WTC11 (cell line): ENCODE data around the gene CARD11. TPM values are rescaled to one million over a fixed set of nuclear protein-coding genes. Genes with fewer than 3 reads are reported as not detected.

Experiments
- ATAC-seq: fragments of 200-7000 bp; cut with Tn5 transposase; 2 replicates; pipeline ENCODE4 v1.10.0; 2021; ENCODE audit warnings: mild to moderate bottlenecking, moderate library complexity
- CTCF ChIA-PET: fragments of 300-600 bp; sonication (Branson Sonifier 250); formaldehyde crosslinking; loops from one replicate; lab custom pipeline; 2021; ENCODE audit warnings: antibody characterized with exemption; lab: Charles Lee
- POLR2A ChIA-PET: fragments of 350-600 bp; sonication (Branson Sonifier 250); formaldehyde crosslinking; loops from one replicate; lab custom pipeline; 2021; ENCODE audit warnings: antibody characterized with exemption; lab: Charles Lee
- DNase-seq: peaks from one replicate; pipeline ENCODE4 v3.0.0; 2021; ENCODE audit warnings: low spot score
- H3K27ac Mint-ChIP-seq: 2 replicates; pipeline ENCODE4 v1.8.0; 2021; ENCODE audit warnings: mixed read lengths
- H3K27me3 Mint-ChIP-seq: 2 replicates; pipeline ENCODE4 v1.8.0; 2021; ENCODE audit warnings: low read depth, mild to moderate bottlenecking, moderate library complexity, mixed read lengths
- H3K36me3 Mint-ChIP-seq: 2 replicates; pipeline ENCODE4 v1.8.0; 2021; ENCODE audit warnings: mixed read lengths
- H3K4me1 Mint-ChIP-seq: 2 replicates; pipeline ENCODE4 v1.8.0; 2022; ENCODE audit warnings: mixed read lengths
- H3K4me3 Mint-ChIP-seq: 2 replicates; pipeline ENCODE4 v1.8.0; 2021; ENCODE audit warnings: mild to moderate bottlenecking, moderate library complexity, mixed read lengths
- H3K9me3 Mint-ChIP-seq: 2 replicates; pipeline ENCODE4 v1.8.0; 2021; ENCODE audit warnings: mixed read lengths
- ATF2 ChIP-seq: sonication (generic); formaldehyde crosslinking; IDR thresholded peaks from 2 replicates; pipeline ENCODE4 v1.8.1; 2022; ENCODE audit warnings: low read depth, missing genetic modification reagents, borderline replicate concordance
- CDX4 ChIP-seq: fragments of 250-450 bp; sonication (Bioruptor Pico); IDR thresholded peaks from 2 replicates; pipeline ENCODE4 v1.9.0; 2021; ENCODE audit warnings: moderate library complexity, mild to moderate bottlenecking, inconsistent platforms, borderline replicate concordance
- CREM ChIP-seq: sonication (generic); formaldehyde crosslinking; IDR thresholded peaks from 2 replicates; pipeline ENCODE4 v1.8.1; 2022; ENCODE audit warnings: mild to moderate bottlenecking, missing genetic modification reagents, moderate library complexity
- CTCF ChIP-seq: fragments of 200-600 bp; IDR thresholded peaks from 2 replicates; pipeline ENCODE4 v1.8.0; 2022; ENCODE audit warnings: antibody characterized with exemption
- ESRRA ChIP-seq: sonication (generic); formaldehyde crosslinking; IDR thresholded peaks from 2 replicates; pipeline ENCODE4 v1.8.1; 2022; ENCODE audit warnings: mild to moderate bottlenecking, missing genetic modification reagents, borderline replicate concordance
- FOXJ3 ChIP-seq: sonication (generic); formaldehyde crosslinking; IDR thresholded peaks from 2 replicates; pipeline ENCODE4 v1.9.0; 2021; ENCODE audit warnings: missing genetic modification reagents, mild to moderate bottlenecking, borderline replicate concordance
- GRHL2 ChIP-seq: fragments of 250-450 bp; sonication (Bioruptor Pico); IDR thresholded peaks from 2 replicates; pipeline ENCODE4 v1.8.0; 2022; ENCODE audit warnings: mild to moderate bottlenecking, moderate library complexity; ENCODE audit not compliant: insufficient replicate concordance, severe bottlenecking
- HMGA2 ChIP-seq: fragments of 250-450 bp; sonication (Bioruptor Pico); IDR thresholded peaks from 2 replicates; pipeline ENCODE4 v1.4.0; 2021; ENCODE audit warnings: mild to moderate bottlenecking, moderate library complexity
- KAT7 ChIP-seq: sonication (generic); formaldehyde crosslinking; IDR thresholded peaks from 2 replicates; pipeline ENCODE4 v1.8.1; 2023; ENCODE audit warnings: missing genetic modification reagents, mild to moderate bottlenecking, borderline replicate concordance
- MLX ChIP-seq: sonication (generic); formaldehyde crosslinking; IDR thresholded peaks from 2 replicates; pipeline ENCODE4 v1.8.1; 2023; ENCODE audit warnings: mild to moderate bottlenecking, missing genetic modification reagents, moderate library complexity
- NFE2L1 ChIP-seq: sonication (generic); formaldehyde crosslinking; IDR thresholded peaks from 2 replicates; pipeline ENCODE4 v1.8.1; 2023; ENCODE audit warnings: missing genetic modification reagents
- SMAD3 ChIP-seq: sonication (generic); formaldehyde crosslinking; IDR thresholded peaks from 2 replicates; pipeline ENCODE4 v1.8.0; 2022; ENCODE audit warnings: missing genetic modification reagents, mild to moderate bottlenecking, borderline replicate concordance
- SMAD4 ChIP-seq: sonication (generic); formaldehyde crosslinking; IDR thresholded peaks from 2 replicates; pipeline ENCODE4 v1.8.0; 2022; ENCODE audit warnings: mild to moderate bottlenecking, missing genetic modification reagents
- SOX15 ChIP-seq: fragments of 250-450 bp; sonication (Bioruptor Pico); IDR thresholded peaks from 2 replicates; pipeline ENCODE4 v1.9.0; 2021; ENCODE audit warnings: mild to moderate bottlenecking
- STAT6 ChIP-seq: sonication (generic); formaldehyde crosslinking; conservative IDR thresholded peaks from 2 replicates; pipeline ENCODE4 v1.8.1; 2023; ENCODE audit warnings: mild to moderate bottlenecking, low read depth, missing genetic modification reagents, moderate library complexity
- ZNF121 ChIP-seq: sonication (generic); formaldehyde crosslinking; IDR thresholded peaks from 2 replicates; pipeline ENCODE4 v1.8.0; 2023; ENCODE audit warnings: missing genetic modification reagents
- ZNF281 ChIP-seq: sonication (generic); formaldehyde crosslinking; IDR thresholded peaks from 2 replicates; pipeline ENCODE4 v1.8.0; 2023; ENCODE audit warnings: mild to moderate bottlenecking, missing genetic modification reagents
- ZNF396 ChIP-seq: fragments of 250-450 bp; sonication (Bioruptor Pico); IDR thresholded peaks from 2 replicates; pipeline ENCODE4 v1.8.0; 2021; ENCODE audit warnings: mild to moderate bottlenecking, moderate library complexity, borderline replicate concordance
- ZNF423 ChIP-seq: fragments of 250-450 bp; sonication (Bioruptor Pico); IDR thresholded peaks from 2 replicates; pipeline ENCODE4 v2.1.2; 2022; ENCODE audit warnings: mild to moderate bottlenecking, moderate library complexity
- total RNA-seq: library from RNA; stranded (reverse); gene quantifications from 3 replicates; pipeline ENCODE4 v1.2.3, GENCODE V29; 2021

Gene CARD11
- total RNA-seq, 1 experiment from 2014 or later, result 40.8 TPM

- TF ChIP-seq SOX15 (CRISPR knock-in tag) (no peak), ZNF121 (CRISPR knock-in tag) (no peak), STAT6 (CRISPR knock-in tag) (no peak), ZNF396 (CRISPR knock-in tag) (no peak), CREM (CRISPR knock-in tag) (no peak)
- Mint-ChIP-seq H3K27ac (0 out of 2 replicates have a peak overlapping the region, but pooled peaks have one; percentile 7), H3K4me1 (no peaks in the 10 kb centered on the region), H3K36me3 (peaks cover 16% of the 10 kb centered on the region), H3K9me3 (peaks cover 21% of the 10 kb centered on the region), H3K27me3 (no peaks in the 10 kb centered on the region), H3K4me3 (no peak overlapping the region)
- ATAC-seq, result no peak
- no peak for DNase-seq
- ChIA-PET POLR2A (no interaction called here), CTCF (no interaction called here)
Observed at GRCh38 chr7:2968176-2968575, 75.5 kb downstream of the CARD11 start.

- H3K9me3 Mint-ChIP-seq, result peaks cover 21% of the 10 kb centered on the region
- peaks cover 16% of the 10 kb centered on the region for H3K36me3 Mint-ChIP-seq
- no peaks in the 10 kb centered on the region for H3K4me1 Mint-ChIP-seq
- ChIA-PET CTCF (no interaction called here), POLR2A (no interaction called here)
- DNase-seq, result no peak
- H3K27me3 Mint-ChIP-seq, result no peaks in the 10 kb centered on the region
- TF ChIP-seq KAT7 (CRISPR knock-in tag) (no peak), CDX4 (CRISPR knock-in tag) (no peak), SMAD4 (CRISPR knock-in tag) (no peak), FOXJ3 (CRISPR knock-in tag) (no peak), MLX (CRISPR knock-in tag) (no peak), NFE2L1 (CRISPR knock-in tag) (no peak), SMAD3 (no peak), ESRRA (no peak), GRHL2 (CRISPR knock-in tag) (no peak), ATF2 (CRISPR knock-in tag) (no peak), CTCF (no peak), ZNF281 (no peak), ZNF423 (no peak), HMGA2 (CRISPR knock-in tag) (no peak)
- H3K4me3 Mint-ChIP-seq, result no peak overlapping the region
- no peak overlapping the region for H3K27ac Mint-ChIP-seq
- no peak for ATAC-seq
Observed at GRCh38 chr7:2967705-2968104, 76.0 kb downstream of the CARD11 start.
